T-helper 9 cell (primary cell): ENCODE measurements around the gene TTLL1.
"Not testable (repeated sequence)": the region's sequence is repeated elsewhere in the genome, so short reads cannot be mapped to it uniquely, and the experiment has no call there.

Source experiments
- DNase-seq: peaks from one replicate; pipeline ENCODE4 v3.0.0-alpha.2; 2020

TTLL1 gene

GRCh38 chr22:43060183-43060582 lies 29.0 kb downstream of the TTLL1 start:
- DNase-seq = peak; percentile 22

GRCh38 chr22:43057641-43058040 lies 31.6 kb downstream of the TTLL1 start:
- no peak for DNase-seq

- no peak for DNase-seq
Measured at GRCh38 chr22:43053176-43053575, 36.0 kb downstream of the TTLL1 start.

- DNase-seq = no peak
Measured at GRCh38 chr22:43050995-43051394, 38.2 kb downstream of the TTLL1 start.

- DNase-seq = no peak
Measured at GRCh38 chr22:43047605-43048004, 41.6 kb downstream of the TTLL1 start.

- no peak for DNase-seq
Measured at GRCh38 chr22:43044290-43044712, 44.9 kb downstream of the TTLL1 start.

GRCh38 chr22:43042101-43042780 lies 47.0 kb downstream of the TTLL1 start:
- DNase-seq = no peak

GRCh38 chr22:43039800-43040199 lies 49.4 kb downstream of the TTLL1 start:
- no peak for DNase-seq

- no peak for DNase-seq
Measured at GRCh38 chr22:43038325-43038724, 50.9 kb downstream of the TTLL1 start.

GRCh38 chr22:43036282-43036829 lies 52.8 kb downstream of the TTLL1 start:
- DNase-seq = no peak

- no peak for DNase-seq
Measured at GRCh38 chr22:43035250-43035649, 53.9 kb downstream of the TTLL1 start.

- DNase-seq = no peak
Measured at GRCh38 chr22:43031617-43032016, 57.6 kb downstream of the TTLL1 start.

- DNase-seq = no peak
Measured at GRCh38 chr22:43018615-43019014, 70.6 kb downstream of the TTLL1 start.

- no peak for DNase-seq
Measured at GRCh38 chr22:43017525-43018460, 71.4 kb downstream of the TTLL1 start.

GRCh38 chr22:43016150-43016549 lies 73.0 kb downstream of the TTLL1 start:
- DNase-seq = not testable (repeated sequence)

GRCh38 chr22:43015677-43016042 lies 73.5 kb downstream of the TTLL1 start:
- no peak for DNase-seq

GRCh38 chr22:43014869-43015676 lies 74.1 kb downstream of the TTLL1 start, which contains the start of gene PACSIN2:
TSS of gene PACSIN2 (minus strand) at chr22:43015149. CDS start at chr22:42912080, 103,069 bp downstream.
- peak; percentile 98 for DNase-seq

GRCh38 chr22:43014316-43014868 lies 74.8 kb downstream of the TTLL1 start:
- DNase-seq = peak; percentile 32

- no peak for DNase-seq
Measured at GRCh38 chr22:43013355-43014315, 75.6 kb downstream of the TTLL1 start.

- DNase-seq = no peak
Measured at GRCh38 chr22:43012390-43012789, 76.8 kb downstream of the TTLL1 start.

GRCh38 chr22:43011079-43011478 lies 78.1 kb downstream of the TTLL1 start:
- DNase-seq = no peak
